Left renal cortex interstitium (tissue), 4 donors: Measurements from ENCODE around the gene MICB. TPM values are rescaled to one million over a fixed set of nuclear protein-coding genes. Genes with fewer than 3 reads are reported as not detected.
"Not testable (repeated sequence)": the region's sequence is repeated elsewhere in the genome, so short reads cannot be mapped to it uniquely, and the experiment has no call there.

Experiments used
- DNase-seq, 4 donors: peaks; one replicate each; pipeline ENCODE4 v3.0.0-alpha.2; 2013; ENCODE audit warnings: low read depth in 4 of 4, low spot score in 2 of 4, missing footprints in 1 of 4
- polyA plus RNA-seq, 4 donors: library from polyadenylated mRNA; unstranded; fragments of 120-200 nt; gene quantifications; one replicate each; pipeline ENCODE4 v1.2.1, GENCODE V29; 2013; ENCODE audit not compliant: insufficient read length in 4 of 4

The MICB gene
- polyA plus RNA-seq, result 1 to 10 TPM in 2 of 4 donors, under 1 TPM in 2; 0.45 to 1.8 (median 0.88) TPM

GRCh38 chr6:31497531-31498476 lies at the start of gene MICB:
Gene MICB (plus strand): TSS chr6:31498145. CDS start chr6:31498194, 49 bp downstream.
- DNase-seq, result peak in 2 of 4 donors; percentile 38 to 58

GRCh38 chr6:31450751-31451150 lies 47.2 kb upstream of the MICB start:
- no peak for DNase-seq

- DNase-seq, result no peak
Measured at GRCh38 chr6:31452859-31453258, 45.1 kb upstream of the MICB start.

GRCh38 chr6:31453259-31453658 lies 44.7 kb upstream of the MICB start:
- no peak for DNase-seq

GRCh38 chr6:31459864-31460263 lies 38.1 kb upstream of the MICB start:
- DNase-seq, result not testable (repeated sequence)

GRCh38 chr6:31460361-31461025 lies 37.5 kb upstream of the MICB start:
- DNase-seq, result no peak

- DNase-seq, result no peak
Measured at GRCh38 chr6:31462026-31462963, 35.6 kb upstream of the MICB start.

- peak; percentile 37 to 86 (median 59) for DNase-seq
Measured at GRCh38 chr6:31462964-31463870, 34.7 kb upstream of the MICB start.

- DNase-seq, result no peak
Measured at GRCh38 chr6:31464252-31465184, 33.4 kb upstream of the MICB start.

- DNase-seq, result no peak
Measured at GRCh38 chr6:31465185-31465536, 32.8 kb upstream of the MICB start.

GRCh38 chr6:31465718-31466117 lies 32.2 kb upstream of the MICB start:
- DNase-seq, result no peak

- DNase-seq, result no peak
Measured at GRCh38 chr6:31466466-31466865, 31.5 kb upstream of the MICB start.

GRCh38 chr6:31467151-31467550 lies 30.8 kb upstream of the MICB start:
- DNase-seq, result no peak

- DNase-seq, result no peak
Measured at GRCh38 chr6:31468311-31468710, 29.6 kb upstream of the MICB start.

GRCh38 chr6:31470801-31471200 lies 27.1 kb upstream of the MICB start:
- no peak for DNase-seq

GRCh38 chr6:31471711-31472110 lies 26.2 kb upstream of the MICB start:
- no peak for DNase-seq

- no peak for DNase-seq
Measured at GRCh38 chr6:31472259-31472658, 25.7 kb upstream of the MICB start.

GRCh38 chr6:31473244-31473643 lies 24.7 kb upstream of the MICB start:
- DNase-seq, result no peak
